22Rv1 (cell line): Measurements from ENCODE around the gene PTPRQ.

Experiments used
- ZFX ChIP-seq: fragments of 450-650 bp; IDR thresholded peaks from 2 replicates; pipeline ENCODE4 v1.6.1; 2017; ENCODE audit warnings: antibody characterized with exemption, borderline replicate concordance
- TF ChIP-seq, protein P1 (sequence below): fragments of 450-650 bp; IDR thresholded peaks from 2 replicates; pipeline ENCODE4 v1.5.1; 2017; ENCODE audit warnings: mild to moderate bottlenecking

DNA sequence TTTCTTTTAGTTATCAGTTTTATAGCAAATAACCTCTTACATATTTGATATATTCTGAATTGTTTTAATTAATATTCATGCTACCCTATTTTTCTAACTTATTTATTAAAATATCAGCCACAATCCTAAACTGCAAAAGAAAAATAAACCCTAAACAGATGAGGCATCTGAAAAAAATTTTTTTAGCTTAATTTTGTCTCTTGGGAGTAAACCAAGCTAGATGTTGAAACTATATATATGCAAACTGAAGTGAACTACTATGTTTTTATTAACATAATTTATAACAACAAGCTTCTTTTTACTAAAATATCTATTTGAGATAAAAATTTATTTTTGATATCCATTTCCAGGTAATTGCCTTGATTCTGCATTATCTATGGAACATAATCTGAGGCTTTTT, 87.6 kb downstream of the PTPRQ start:
- TF ChIP-seq, protein P1, sequence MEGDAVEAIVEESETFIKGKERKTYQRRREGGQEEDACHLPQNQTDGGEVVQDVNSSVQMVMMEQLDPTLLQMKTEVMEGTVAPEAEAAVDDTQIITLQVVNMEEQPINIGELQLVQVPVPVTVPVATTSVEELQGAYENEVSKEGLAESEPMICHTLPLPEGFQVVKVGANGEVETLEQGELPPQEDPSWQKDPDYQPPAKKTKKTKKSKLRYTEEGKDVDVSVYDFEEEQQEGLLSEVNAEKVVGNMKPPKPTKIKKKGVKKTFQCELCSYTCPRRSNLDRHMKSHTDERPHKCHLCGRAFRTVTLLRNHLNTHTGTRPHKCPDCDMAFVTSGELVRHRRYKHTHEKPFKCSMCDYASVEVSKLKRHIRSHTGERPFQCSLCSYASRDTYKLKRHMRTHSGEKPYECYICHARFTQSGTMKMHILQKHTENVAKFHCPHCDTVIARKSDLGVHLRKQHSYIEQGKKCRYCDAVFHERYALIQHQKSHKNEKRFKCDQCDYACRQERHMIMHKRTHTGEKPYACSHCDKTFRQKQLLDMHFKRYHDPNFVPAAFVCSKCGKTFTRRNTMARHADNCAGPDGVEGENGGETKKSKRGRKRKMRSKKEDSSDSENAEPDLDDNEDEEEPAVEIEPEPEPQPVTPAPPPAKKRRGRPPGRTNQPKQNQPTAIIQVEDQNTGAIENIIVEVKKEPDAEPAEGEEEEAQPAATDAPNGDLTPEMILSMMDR = no peak
- TF ChIP-seq ZFX = no peak
